ENCODE measurements around the gene TSPAN2.

The TSPAN2 gene

GRCh38 chr1:115074839-115075534 lies 14.3 kb downstream of the TSPAN2 start:
- no peak for DNase-seq (ENCODE audit: low read depth, low spot score)

GRCh38 chr1:115073298-115074087 lies 15.8 kb downstream of the TSPAN2 start:
- no peak for DNase-seq (ENCODE audit: low read depth, low spot score)

GRCh38 chr1:115071012-115071664 lies 18.2 kb downstream of the TSPAN2 start:
- no peak for DNase-seq (ENCODE audit: low read depth, low spot score)

GRCh38 chr1:115069659-115070308 lies 19.5 kb downstream of the TSPAN2 start:
- no peak for DNase-seq (ENCODE audit: low read depth, low spot score)

GRCh38 chr1:115068826-115069585 lies 20.3 kb downstream of the TSPAN2 start:
- DNase-seq (ENCODE audit: low read depth, low spot score): no peak

- no peak for DNase-seq (ENCODE audit: low read depth, low spot score)
Measured at GRCh38 chr1:115067161-115067859, 22.0 kb downstream of the TSPAN2 start.

GRCh38 chr1:115065021-115065420 lies 24.3 kb downstream of the TSPAN2 start:
- no peak for DNase-seq (ENCODE audit: low read depth, low spot score)

- DNase-seq (ENCODE audit: low read depth, low spot score): no peak
Measured at GRCh38 chr1:115064461-115064860, 24.8 kb downstream of the TSPAN2 start.

GRCh38 chr1:115063228-115063901 lies 25.9 kb downstream of the TSPAN2 start:
- DNase-seq (ENCODE audit: low read depth, low spot score): no peak

GRCh38 chr1:115062542-115063004 lies 26.7 kb downstream of the TSPAN2 start:
- DNase-seq (ENCODE audit: low read depth, low spot score): peak; percentile 59

GRCh38 chr1:115060501-115060900 lies 28.8 kb downstream of the TSPAN2 start:
- DNase-seq (ENCODE audit: low read depth, low spot score): no peak

- no peak for DNase-seq (ENCODE audit: low read depth, low spot score)
Measured at GRCh38 chr1:115059316-115059715, 30.0 kb downstream of the TSPAN2 start.

- DNase-seq (ENCODE audit: low read depth, low spot score): no peak
Measured at GRCh38 chr1:115057661-115058254, 31.5 kb downstream of the TSPAN2 start.

GRCh38 chr1:115056395-115056798 lies 32.9 kb downstream of the TSPAN2 start:
- no peak for DNase-seq (ENCODE audit: low read depth, low spot score)

- peak; percentile 11 for DNase-seq (ENCODE audit: low read depth, low spot score)
Measured at GRCh38 chr1:115052454-115053083, 36.7 kb downstream of the TSPAN2 start.

GRCh38 chr1:115051850-115052249 lies 37.5 kb downstream of the TSPAN2 start:
- no peak for DNase-seq (ENCODE audit: low read depth, low spot score)

GRCh38 chr1:115046751-115047150 lies 42.6 kb downstream of the TSPAN2 start:
- DNase-seq (ENCODE audit: low read depth, low spot score): no peak

GRCh38 chr1:115041654-115042053 lies 47.6 kb downstream of the TSPAN2 start:
- DNase-seq (ENCODE audit: low read depth, low spot score): no peak

- no peak for DNase-seq (ENCODE audit: low read depth, low spot score)
Measured at GRCh38 chr1:115040501-115040900, 48.8 kb downstream of the TSPAN2 start.
